ENCODE results near the gene TIPIN.

GRCh38 chr15:66296186-66296585 is 60.3 kb downstream of the TIPIN start:
- TF ChIP-seq CTCF (IDR thresholded peaks at IDR 0.05) (no peak), POLR2AphosphoS5 (IDR thresholded peaks at IDR 0.05) (no peak), POLR2A (IDR thresholded peaks at IDR 0.05; ENCODE audit: low read depth) (no peak), EP300 (IDR thresholded peaks at IDR 0.05) (no peak)

Data from esophagus muscularis mucosa (tissue), 4 donors.